ENCODE measurements around the gene TBCK. TPM values are rescaled to one million over a fixed set of nuclear protein-coding genes. Genes with fewer than 3 reads are reported as not detected.

The TBCK gene
- total RNA-seq, 1 experiment from 2014 or later, result 28.6 TPM

- Mint-ChIP-seq H3K4me1 (peaks cover 6% of the 10 kb centered on the region), H3K27me3 (ENCODE audit: low read depth) (no peaks in the 10 kb centered on the region; the same call in 1 of the 2 replicates), H3K4me3 (no peak overlapping the region), H3K36me3 (peaks cover 16% of the 10 kb centered on the region), H3K9me3 (peaks cover 15% of the 10 kb centered on the region), H3K27ac (no peak overlapping the region)
- ChIA-PET POLR2A (no interaction called here), CTCF (no interaction called here)
- TF ChIP-seq EMX1 (CRISPR knock-in tag; IDR thresholded peaks at IDR 0.05), result no peak
- TF ChIP-seq FOXK1 (CRISPR knock-in tag; IDR thresholded peaks at IDR 0.05), result no peak
- TF ChIP-seq PREB (CRISPR knock-in tag; IDR thresholded peaks at IDR 0.05; ENCODE audit: borderline replicate concordance), result no peak
- TF ChIP-seq FOXP1 (CRISPR knock-in tag; IDR thresholded peaks at IDR 0.05; ENCODE audit: borderline replicate concordance), result no peak
- TF ChIP-seq CBFB (CRISPR knock-in tag; IDR thresholded peaks at IDR 0.05; ENCODE audit: low read depth), result no peak
- TF ChIP-seq ZNF425 (CRISPR knock-in tag; conservative IDR thresholded peaks at IDR 0.05), result no peak
- TF ChIP-seq GTF2I (CRISPR knock-in tag; conservative IDR thresholded peaks at IDR 0.05), result no peak
- TF ChIP-seq ATF3 (CRISPR knock-in tag; conservative IDR thresholded peaks at IDR 0.05), result no peak
- TF ChIP-seq ZNF232 (CRISPR knock-in tag; IDR thresholded peaks at IDR 0.05), result no peak
- TF ChIP-seq CTCF (IDR thresholded peaks at IDR 0.05), result no peak
- TF ChIP-seq CDX4 (CRISPR knock-in tag; IDR thresholded peaks at IDR 0.05; ENCODE audit: borderline replicate concordance), result no peak
- no peak for TF ChIP-seq PRRX2 (CRISPR knock-in tag; IDR thresholded peaks at IDR 0.05)
- TF ChIP-seq MXD4 (CRISPR knock-in tag; IDR thresholded peaks at IDR 0.05; ENCODE audit: borderline replicate concordance), result no peak
- no peak for TF ChIP-seq TCF7 (CRISPR knock-in tag; IDR thresholded peaks at IDR 0.05; ENCODE audit: low read depth)
- TF ChIP-seq ELF4 (CRISPR knock-in tag; IDR thresholded peaks at IDR 0.05; ENCODE audit: low read depth), result no peak
- TF ChIP-seq KAT7 (CRISPR knock-in tag; IDR thresholded peaks at IDR 0.05; ENCODE audit: borderline replicate concordance), result no peak
- TF ChIP-seq NFYB (CRISPR knock-in tag; conservative IDR thresholded peaks at IDR 0.05; ENCODE audit: low read depth), result no peak
- ATAC-seq, result no peak
- DNase-seq (ENCODE audit: low spot score), result no peak
These were observed 179.2 kb downstream of the TBCK start for GRCh38 chr4:106136777-106137331.

GRCh38 chr4:106132045-106132444 lies 184.0 kb downstream of the TBCK start:
- H3K4me3 Mint-ChIP-seq, result no peak overlapping the region
- no peak for DNase-seq (ENCODE audit: low spot score)
- H3K27me3 Mint-ChIP-seq (ENCODE audit: low read depth), result no peaks in the 10 kb centered on the region; the same call in 1 of the 2 replicates
- ChIA-PET POLR2A (no interaction called here), CTCF (no interaction called here)
- H3K36me3 Mint-ChIP-seq, result peaks cover 24% of the 10 kb centered on the region
- no peak overlapping the region for H3K27ac Mint-ChIP-seq
- H3K4me1 Mint-ChIP-seq, result no peaks in the 10 kb centered on the region
- H3K9me3 Mint-ChIP-seq, result peaks cover 23% of the 10 kb centered on the region
- no peak for ATAC-seq
- no peak for TF ChIP-seq ERG (CRISPR knock-in tag; IDR thresholded peaks at IDR 0.05)
- no peak for TF ChIP-seq ATF6 (CRISPR knock-in tag; IDR thresholded peaks at IDR 0.05)
- no peak for TF ChIP-seq NFYB (CRISPR knock-in tag; conservative IDR thresholded peaks at IDR 0.05; ENCODE audit: low read depth)
- no peak for TF ChIP-seq ZNF671 (CRISPR knock-in tag; IDR thresholded peaks at IDR 0.05)
- TF ChIP-seq OVOL2 (CRISPR knock-in tag; IDR thresholded peaks at IDR 0.05; ENCODE audit: borderline replicate concordance), result no peak
- TF ChIP-seq USF1 (CRISPR knock-in tag; IDR thresholded peaks at IDR 0.05), result no peak

Measured in WTC11 (cell line).